AG09319 (cell line): ENCODE measurements around the gene TBC1D14.

Experiments
- DNase-seq: peaks from one replicate; pipeline ENCODE4 v3.0.0-alpha.2; 2010; ENCODE audit warnings: low read depth; ENCODE audit errors: extremely low read depth
- CTCF ChIP-seq: IDR thresholded peaks from 2 replicates; pipeline ENCODE4 v1.5.1; 2011; ENCODE audit warnings: low read depth, mild to moderate bottlenecking, inconsistent platforms, low read length, moderate library complexity

Gene TBC1D14

GRCh38 chr4:7023486-7023885, 113.9 kb downstream of the TBC1D14 start:
- no peak for TF ChIP-seq CTCF
- DNase-seq: no peak

GRCh38 chr4:7023901-7024300, 114.3 kb downstream of the TBC1D14 start:
- no peak for TF ChIP-seq CTCF
- no peak for DNase-seq

- DNase-seq: no peak
- TF ChIP-seq CTCF: no peak
Observed at GRCh38 chr4:7024336-7024890, 114.8 kb downstream of the TBC1D14 start.

GRCh38 chr4:7025040-7025602, 115.5 kb downstream of the TBC1D14 start:
- no peak for TF ChIP-seq CTCF
- DNase-seq: no peak

- TF ChIP-seq CTCF: no peak
- no peak for DNase-seq
Observed at GRCh38 chr4:7026107-7026506, 116.5 kb downstream of the TBC1D14 start.

- no peak for TF ChIP-seq CTCF
- no peak for DNase-seq
Observed at GRCh38 chr4:7027284-7027683, 117.7 kb downstream of the TBC1D14 start.

GRCh38 chr4:7027913-7028312, 118.3 kb downstream of the TBC1D14 start:
- no peak for DNase-seq
- no peak for TF ChIP-seq CTCF
